ENCODE measurements around the gene TRMT5.

The TRMT5 gene

DNA sequence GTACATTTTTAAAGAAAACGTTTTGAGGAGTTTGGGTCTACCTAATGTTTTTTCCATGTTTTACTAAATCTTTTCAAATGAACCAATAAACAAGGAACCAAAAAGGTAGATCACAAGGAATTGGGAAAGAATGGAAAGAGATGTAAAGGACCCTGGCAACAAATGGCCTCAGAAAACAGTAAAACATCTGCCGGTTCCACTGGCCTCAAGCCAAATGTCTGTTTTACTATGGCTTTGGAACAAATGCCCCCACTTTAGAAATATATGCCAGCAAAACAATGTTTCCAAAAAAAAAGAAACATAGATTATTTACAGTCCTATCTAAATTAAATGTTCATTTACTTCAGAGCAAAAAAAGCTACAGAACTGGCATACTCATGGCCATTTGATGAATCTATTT is 3.0 kb downstream of the TRMT5 start:
- Mint-ChIP-seq H3K36me3 (ENCODE audit: low read depth) (peaks cover 36% of the 10 kb centered on the region), H3K4me3 (peak overlapping the region; percentile 29 to 61 (median 36)), H3K4me1 (peaks cover 49% of the 10 kb centered on the region), H3K27me3 (ENCODE audit: low read depth) (no peaks in the 10 kb centered on the region), H3K27ac (no peak overlapping the region), H3K9me3 (no peaks in the 10 kb centered on the region)
- TF ChIP-seq CTCF (IDR thresholded peaks at IDR 0.05; ENCODE audit: unreplicated experiment in 3 of 3), result no peak

GRCh38 chr14:60975551-60975950 is 5.3 kb downstream of the TRMT5 start:
- H3K4me3 Mint-ChIP-seq, result peak overlapping the region in 2 of 3 experiments; percentile 57 to 84
- peak overlapping the region; percentile 27 to 80 (median 44) for H3K27ac Mint-ChIP-seq
- H3K4me1 Mint-ChIP-seq, result peaks cover 63% of the 10 kb centered on the region
- TF ChIP-seq CTCF (IDR thresholded peaks at IDR 0.05; ENCODE audit: unreplicated experiment in 3 of 3), result no peak
- no peaks in the 10 kb centered on the region for H3K27me3 Mint-ChIP-seq (ENCODE audit: low read depth)
- peaks cover 53% of the 10 kb centered on the region for H3K36me3 Mint-ChIP-seq (ENCODE audit: low read depth)
- H3K9me3 Mint-ChIP-seq, result no peaks in the 10 kb centered on the region

GRCh38 chr14:60974090-60974651 is 6.7 kb downstream of the TRMT5 start:
- H3K9me3 Mint-ChIP-seq, result no peaks in the 10 kb centered on the region
- TF ChIP-seq CTCF (IDR thresholded peaks at IDR 0.05; ENCODE audit: unreplicated experiment in 3 of 3), result no peak
- peaks cover 62% of the 10 kb centered on the region for H3K4me1 Mint-ChIP-seq
- H3K27ac Mint-ChIP-seq, result peak overlapping the region in 2 of 3 experiments; percentile 27 to 49
- H3K27me3 Mint-ChIP-seq (ENCODE audit: low read depth), result no peaks in the 10 kb centered on the region
- peak overlapping the region in 1 of 3 experiments; percentile 62 for H3K4me3 Mint-ChIP-seq
- H3K36me3 Mint-ChIP-seq (ENCODE audit: low read depth), result peaks cover 51% of the 10 kb centered on the region

GRCh38 chr14:60973070-60973469 is 7.8 kb downstream of the TRMT5 start:
- Mint-ChIP-seq H3K27me3 (ENCODE audit: low read depth) (no peaks in the 10 kb centered on the region), H3K27ac (peak overlapping the region in 1 of 3 experiments; percentile 52), H3K9me3 (no peaks in the 10 kb centered on the region), H3K36me3 (ENCODE audit: low read depth) (peaks cover 45% of the 10 kb centered on the region), H3K4me3 (peak overlapping the region in 1 of 3 experiments; percentile 36), H3K4me1 (peaks cover 62% of the 10 kb centered on the region)
- TF ChIP-seq CTCF (IDR thresholded peaks at IDR 0.05; ENCODE audit: unreplicated experiment in 3 of 3), result no peak

DNA sequence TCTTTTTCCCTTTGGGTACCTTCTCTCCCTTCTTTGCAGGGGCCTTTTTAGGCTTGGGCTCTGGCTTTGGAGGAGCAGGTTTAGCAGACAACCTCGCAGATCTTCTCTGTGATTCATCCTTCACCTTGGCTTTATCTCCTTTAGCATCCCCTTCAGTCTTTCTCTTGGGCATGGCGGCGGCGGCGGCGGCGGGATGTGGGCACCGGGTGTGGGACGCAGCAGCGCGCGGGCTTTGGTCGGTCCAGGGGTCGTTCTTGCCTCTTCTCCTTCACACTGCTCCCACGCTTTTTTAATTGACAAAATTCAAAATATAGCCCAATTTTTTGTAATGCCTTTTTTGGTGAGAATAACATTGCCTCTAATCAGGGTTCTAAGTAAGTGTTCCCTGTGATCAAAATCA is 8.6 kb downstream of the TRMT5 start:
- Mint-ChIP-seq H3K4me1 (peaks cover 64% of the 10 kb centered on the region), H3K4me3 (no peak overlapping the region), H3K27me3 (ENCODE audit: low read depth) (no peaks in the 10 kb centered on the region), H3K9me3 (no peaks in the 10 kb centered on the region), H3K36me3 (ENCODE audit: low read depth) (peaks cover 42% of the 10 kb centered on the region), H3K27ac (peak overlapping the region in 1 of 3 experiments; percentile 29)
- TF ChIP-seq CTCF (IDR thresholded peaks at IDR 0.05; ENCODE audit: unreplicated experiment in 3 of 3), result no peak

DNA sequence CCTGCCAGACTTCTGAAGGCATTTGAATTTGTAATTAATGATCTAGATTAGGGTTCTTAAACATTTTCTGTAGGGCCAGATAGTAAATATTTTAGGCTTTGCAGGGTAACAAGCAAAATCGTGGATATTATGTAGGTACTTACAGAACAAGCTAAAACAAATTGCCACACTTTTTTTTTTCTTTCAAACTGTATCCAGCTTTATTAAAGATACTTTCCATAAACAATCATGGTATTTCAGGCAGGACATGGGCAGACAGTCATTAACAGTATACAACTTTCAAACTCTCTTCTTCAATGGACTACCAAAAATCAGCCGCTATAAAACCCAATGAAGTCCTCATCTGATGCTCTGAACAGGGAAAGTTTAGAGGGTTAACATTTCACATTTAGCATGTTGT is 9.6 kb downstream of the TRMT5 start:
- no peak overlapping the region for H3K27ac Mint-ChIP-seq

More for the DNA sequence above, 9.6 kb downstream of the TRMT5 start:
- TF ChIP-seq CTCF (IDR thresholded peaks at IDR 0.05; ENCODE audit: unreplicated experiment in 3 of 3), result no peak
- H3K27me3 Mint-ChIP-seq (ENCODE audit: low read depth), result no peaks in the 10 kb centered on the region
- no peaks in the 10 kb centered on the region for H3K9me3 Mint-ChIP-seq
- H3K36me3 Mint-ChIP-seq (ENCODE audit: low read depth), result peaks cover 34% of the 10 kb centered on the region
- peaks cover 61% of the 10 kb centered on the region for H3K4me1 Mint-ChIP-seq
- no peak overlapping the region for H3K4me3 Mint-ChIP-seq
